GM12891 (cell line): ENCODE measurements around the gene BHLHE40.

Experiments
- DNase-seq: peaks from one replicate; pipeline ENCODE4 v3.0.0; 2011; ENCODE audit warnings: low spot score; ENCODE audit not compliant: insufficient read length
- FAIRE-seq: peaks from 2 replicates; lab custom pipeline; 2011; peaks lifted over from hg19 to GRCh38; lab: Jason Lieb, UNC
- PAX5 ChIP-seq: IDR thresholded peaks from 2 replicates; pipeline ENCODE4 v1.6.1; 2011; ENCODE audit warnings: low read length, moderate library complexity, mild to moderate bottlenecking; ENCODE audit not compliant: insufficient read depth, severe bottlenecking
- POLR2A ChIP-seq: IDR thresholded peaks from 2 replicates; pipeline ENCODE4 v1.6.1; 2011; ENCODE audit warnings: low read depth, low read length, control low read depth
- POLR2AphosphoS5 ChIP-seq: IDR thresholded peaks from 2 replicates; pipeline ENCODE4 v1.6.1; 2011; ENCODE audit warnings: low read depth, low read length, control low read depth
- POU2F2 ChIP-seq: IDR thresholded peaks from 2 replicates; pipeline ENCODE4 v1.6.1; 2011; ENCODE audit warnings: low read depth, mild to moderate bottlenecking, control low read depth, low read length, moderate library complexity
- SPI1 ChIP-seq: IDR thresholded peaks from 2 replicates; pipeline ENCODE4 v1.6.1; 2011; ENCODE audit warnings: low read depth, low read length, control low read depth
- TAF1 ChIP-seq: IDR thresholded peaks from 2 replicates; pipeline ENCODE4 v1.6.1; 2011; ENCODE audit warnings: low read depth, low read length, control low read depth

Gene BHLHE40

GRCh38 chr3:5007873-5008272 is 28.6 kb downstream of the BHLHE40 start:
- no peak for FAIRE-seq
- no peak for DNase-seq
- TF ChIP-seq PAX5 (peak; percentile 63), TAF1 (no peak)

DNA sequence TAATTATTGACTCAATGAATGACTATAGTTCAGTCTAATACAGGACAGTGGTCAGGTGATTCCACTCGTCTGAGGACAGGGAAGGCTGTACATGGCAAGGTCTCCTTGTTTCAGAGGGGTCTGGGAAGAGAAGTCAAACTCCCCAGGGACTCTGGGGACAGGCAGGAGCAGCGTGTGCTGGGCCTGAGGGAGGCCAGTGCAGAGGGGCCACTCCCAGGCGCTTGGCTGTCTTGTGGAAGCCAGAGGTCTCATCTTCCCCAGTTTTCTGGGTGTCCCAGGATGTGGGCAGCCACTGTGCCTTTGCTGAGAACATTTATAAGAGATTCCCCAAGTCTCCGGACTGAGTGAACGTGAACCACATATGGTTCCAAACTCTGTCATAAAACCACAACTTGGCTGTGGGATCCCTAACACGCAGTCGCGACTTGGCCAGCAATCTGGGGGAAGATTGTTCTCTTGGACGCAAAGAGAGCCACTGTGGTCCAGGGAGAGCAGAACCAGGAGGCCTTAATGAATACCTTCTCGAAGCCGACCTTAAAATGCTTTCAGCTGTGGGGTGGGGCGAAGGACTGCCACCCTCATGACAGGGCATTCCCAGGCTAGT is 30.4 kb downstream of the BHLHE40 start:
- FAIRE-seq (no peak), DNase-seq (no peak)
- no peak for TF ChIP-seq PAX5
- TF ChIP-seq POLR2AphosphoS5: no peak
- no peak for TF ChIP-seq POLR2A
- TF ChIP-seq POU2F2: no peak
- TF ChIP-seq SPI1: no peak
- no peak for TF ChIP-seq TAF1

- FAIRE-seq: no peak
Measured at GRCh38 chr3:5010140-5010539, 30.9 kb downstream of the BHLHE40 start.

DNA sequence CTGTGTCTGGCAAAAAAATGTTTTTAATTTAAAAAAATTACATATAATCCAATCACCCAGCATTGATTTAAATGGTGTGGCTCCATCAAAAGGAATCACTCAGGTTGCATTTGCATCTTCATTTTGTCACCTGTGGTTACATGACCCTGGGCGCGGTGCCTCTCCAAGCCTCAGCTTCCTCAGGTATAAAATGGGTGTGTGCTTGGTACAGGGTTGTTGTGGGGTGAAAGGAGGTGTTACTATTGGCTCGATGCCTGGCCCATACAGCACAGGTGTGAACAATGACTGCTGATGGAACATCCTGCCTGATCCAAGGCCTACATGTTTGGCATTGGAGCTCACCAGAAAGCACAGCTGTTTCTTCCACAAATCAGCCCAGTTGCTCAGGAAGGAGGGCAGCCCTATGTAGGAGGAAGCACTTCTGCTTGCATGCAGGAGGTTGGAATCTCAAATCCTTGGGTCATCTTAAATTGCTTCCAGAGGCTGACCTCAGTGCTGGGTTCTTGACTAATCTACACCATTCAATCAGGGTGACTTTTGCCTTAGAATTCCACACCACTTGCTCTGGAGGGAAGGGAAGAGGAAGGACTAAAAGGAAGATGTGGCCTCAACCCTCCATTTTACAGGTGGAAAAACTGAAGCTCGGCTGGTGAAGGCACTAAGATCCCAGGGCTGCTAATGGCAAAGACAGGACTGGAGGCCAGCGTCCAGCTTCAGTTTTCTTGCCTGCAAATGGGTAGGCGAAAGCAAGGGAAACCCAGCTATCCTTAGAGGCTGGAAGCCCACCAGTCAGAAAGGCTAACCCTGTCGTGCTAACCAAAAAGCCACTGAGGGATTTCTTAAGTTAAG is 31.7 kb downstream of the BHLHE40 start:
- peak; percentile 35 for FAIRE-seq
- no peak for DNase-seq

More at GRCh38 chr3:5010140-5010539, 30.9 kb downstream of the BHLHE40 start:
- DNase-seq: no peak
- TF ChIP-seq PAX5: no peak
- no peak for TF ChIP-seq SPI1
- no peak for TF ChIP-seq POU2F2
- no peak for TF ChIP-seq POLR2AphosphoS5
- no peak for TF ChIP-seq POLR2A

GRCh38 chr3:5011555-5012256 is 32.5 kb downstream of the BHLHE40 start:
- FAIRE-seq (peak; percentile 76), DNase-seq (peak; percentile 43)
- TF ChIP-seq PAX5: peak; percentile 51
- TF ChIP-seq TAF1: no peak
- no peak for TF ChIP-seq POLR2AphosphoS5
- TF ChIP-seq POU2F2: peak; percentile 32; the same call in 1 of the 2 replicates
- no peak; the same call in 1 of the 2 replicates for TF ChIP-seq POLR2A
- peak; percentile 93 for TF ChIP-seq SPI1

More for the DNA sequence above, 31.7 kb downstream of the BHLHE40 start:
- TF ChIP-seq PAX5 (no peak), TAF1 (no peak), POU2F2 (no peak), POLR2A (no peak), SPI1 (no peak), POLR2AphosphoS5 (no peak; the same call in 1 of the 2 replicates)

- peak; percentile 40 for FAIRE-seq
- TF ChIP-seq POLR2AphosphoS5 (no peak), POU2F2 (no peak), POLR2A (no peak), PAX5 (no peak), TAF1 (no peak), SPI1 (no peak)
- no peak for DNase-seq
Measured at GRCh38 chr3:5012367-5012766, 33.1 kb downstream of the BHLHE40 start.

DNA sequence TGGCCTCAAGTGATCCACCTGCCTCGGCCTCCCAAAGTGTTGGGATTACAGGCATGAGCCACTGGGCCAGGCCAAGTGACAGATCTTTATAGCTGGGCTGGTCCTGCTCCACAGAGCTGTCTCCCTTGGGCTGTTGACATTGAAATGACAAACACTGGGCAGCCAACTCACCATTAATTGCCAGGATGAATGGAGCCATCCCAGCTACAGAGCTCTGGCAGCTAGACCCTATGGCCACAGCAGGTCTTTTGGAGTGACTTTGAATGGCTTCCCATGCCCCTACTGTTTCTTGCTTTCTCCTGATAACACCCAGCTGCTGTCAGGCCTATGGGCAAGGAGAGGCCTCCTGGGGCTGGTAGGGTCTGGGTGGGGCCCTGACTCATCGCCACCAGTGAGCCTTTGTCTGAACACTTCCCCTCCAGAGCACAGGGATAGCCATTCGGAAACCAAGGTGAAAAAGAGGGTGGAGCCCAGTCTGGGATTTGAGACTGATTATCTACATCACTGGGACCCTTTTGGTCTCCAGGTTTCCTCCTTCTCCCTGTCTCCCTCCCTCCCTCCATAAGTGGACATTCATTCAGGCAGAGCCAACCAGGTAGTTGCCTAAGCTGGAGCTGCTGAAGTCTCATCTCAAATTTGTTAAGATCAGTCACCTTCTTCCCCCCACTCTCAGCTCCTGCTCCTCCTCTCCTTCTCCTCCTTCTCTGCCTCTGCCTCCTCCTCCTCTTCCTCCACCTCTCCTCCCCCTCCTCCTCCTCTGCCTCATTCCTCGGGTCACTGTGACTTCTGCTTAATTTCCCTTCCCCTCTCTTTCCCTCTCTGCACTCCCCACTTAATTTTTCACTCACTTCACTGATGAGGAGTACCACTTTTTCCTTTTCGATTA is 34.0 kb downstream of the BHLHE40 start:
- DNase-seq (no peak), FAIRE-seq (no peak)
- TF ChIP-seq POLR2A (no peak), SPI1 (peak; percentile 63), POLR2AphosphoS5 (no peak), TAF1 (0 out of 2 replicates have a peak, but pooled peaks have one; percentile 18), PAX5 (no peak), POU2F2 (no peak)

DNA sequence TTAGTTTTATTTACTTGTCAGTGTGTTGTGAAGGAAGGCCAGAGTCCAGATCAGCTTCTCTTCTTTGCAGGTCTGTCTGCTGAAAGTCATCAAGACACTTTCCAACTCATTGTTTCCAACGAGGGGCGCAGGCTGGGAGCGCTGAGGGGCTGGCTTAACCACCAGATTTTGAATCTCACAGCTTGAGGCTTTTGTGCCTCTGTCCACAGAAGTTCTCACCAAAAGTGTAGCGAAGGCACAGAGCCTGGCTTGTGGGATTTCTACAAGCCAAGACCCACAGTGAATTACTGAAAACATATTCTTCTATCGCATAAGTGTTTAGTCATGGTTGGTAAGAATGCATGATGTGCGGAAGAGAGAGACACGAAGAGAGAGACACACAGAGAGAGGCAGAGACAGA is 35.2 kb downstream of the BHLHE40 start:
- FAIRE-seq (no peak), DNase-seq (no peak)
- TF ChIP-seq SPI1 (no peak), PAX5 (no peak), POLR2AphosphoS5 (no peak), POU2F2 (no peak), TAF1 (no peak), POLR2A (no peak)

DNA sequence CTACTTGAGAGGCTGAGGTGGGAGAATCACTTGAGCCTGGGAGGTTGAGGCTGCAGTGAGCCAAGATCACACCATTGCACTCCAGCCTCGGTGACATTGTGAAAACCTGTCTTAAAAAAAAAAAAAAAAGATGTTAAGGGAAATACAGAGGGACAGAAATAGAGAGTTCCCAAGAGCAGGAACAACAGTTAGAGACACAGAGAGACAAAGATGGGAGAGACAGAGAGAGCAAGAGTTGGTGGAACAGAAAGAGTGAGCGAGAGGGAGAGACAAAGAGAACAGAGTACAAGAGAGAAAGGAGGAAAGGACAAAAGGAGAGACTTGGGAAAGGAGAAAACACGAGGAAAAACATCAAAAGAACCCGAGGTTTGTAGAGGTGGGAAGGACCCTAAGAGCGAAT is 35.8 kb downstream of the BHLHE40 start:
- no peak for FAIRE-seq
- no peak for TF ChIP-seq POLR2A
- no peak for TF ChIP-seq POLR2AphosphoS5
- TF ChIP-seq TAF1: no peak
- no peak for TF ChIP-seq SPI1
- no peak for TF ChIP-seq PAX5
- TF ChIP-seq POU2F2: no peak

More for the DNA sequence above, 35.8 kb downstream of the BHLHE40 start:
- no peak for DNase-seq
